Right lobe of liver (tissue), 6 donors: ENCODE measurements around the gene ZSCAN31. TPM values are rescaled to one million over a fixed set of nuclear protein-coding genes. Genes with fewer than 3 reads are reported as not detected.

ENCODE experiments used
- ATAC-seq, 4 donors: fragments of 200-7000 bp; cut with Tn5 transposase; one replicate each; pipeline ENCODE4 v1.9.1; 2020; ENCODE audit warnings: mild to moderate bottlenecking in 4 of 4, moderate library complexity in 4 of 4
- DNase-seq, 3 donors: peaks; one replicate each; pipeline ENCODE4 v3.0.0-alpha.2; 2020
- H3K27ac ChIP-seq, 3 donors: fragments of 200-600 bp; one replicate each; pipeline ENCODE4 v1.8.0; 2022
- H3K27me3 ChIP-seq, 2 donors: fragments of 200-600 bp; one replicate each; pipeline ENCODE4 v1.8.0; 2022
- H3K36me3 ChIP-seq, 4 donors: fragments of 200-600 bp; sonication (generic) in 1 of 4; one replicate each; pipeline versions ENCODE4 v1.5.1 to v1.8.0; 2017 to 2022; ENCODE audit warnings: control low read depth in 1 of 4
- H3K4me1 ChIP-seq, 4 donors: fragments of 200-600 bp; sonication (generic) in 1 of 4; one replicate each; pipeline versions ENCODE4 v1.5.1 to v1.8.0; 2017 to 2022; ENCODE audit warnings: control low read depth in 1 of 4
- H3K4me3 ChIP-seq, 3 donors: fragments of 200-600 bp; one replicate each; pipeline ENCODE4 v1.8.0; 2022
- H3K9me3 ChIP-seq, 4 donors: fragments of 200-600 bp; sonication (generic) in 1 of 4; one replicate each; pipeline versions ENCODE4 v1.5.1 to v1.8.0; 2017 to 2022; ENCODE audit warnings: control low read depth in 1 of 4
- POLR2A ChIP-seq: fragments of 450-650 bp; IDR thresholded peaks from one replicate; pipeline ENCODE4 v1.6.1; 2017; ENCODE audit warnings: antibody characterized with exemption, mild to moderate bottlenecking
- intact Hi-C, 2 donors: fragments of 100-400 bp; cut with DNase I; formaldehyde crosslinking; loops; one replicate each; pipeline versions ENCODE4 v1.11.2 to v1.14.1; 2022
- small RNA-seq, 2 experiments: library from RNA; depleted of rRNA; stranded (forward); fragments of <200 nt; gene quantifications; one replicate each; pipeline ENCODE3, GENCODE V24; 2016
- total RNA-seq, 6 experiments: library from RNA; depleted of rRNA in 2 of 6; stranded (reverse); fragments of >200 nt in 2 of 6; fragmentation: NEBNext Ultra II Directional in 3 of 6; extraction: Animal tissue kit (Norgen Biotek cat#: 25700) in 3 of 6; gene quantifications; one replicate each; pipeline versions ENCODE4 v1.1.0 to v1.2.4, GENCODE V29; 2016 to 2023
- TF ChIP-seq, protein P1 (sequence below), 4 donors: fragments of 200-600 bp in 3 of 4; fragments of 450-650 bp in 1 of 4; IDR thresholded peaks; one replicate each; pipeline versions ENCODE4 v1.5.1 to v1.8.0; 2016 to 2022; ENCODE audit warnings: antibody characterized with exemption in 4 of 4, mild to moderate bottlenecking in 2 of 4
- donor health status: DM: no; HTN: yes; CAD: no.
- donor health status: DM: no; HTN: no; CAD: no.
- donor health status: DM: no; HTN: no; CAD: no.
- donor health status: DM: no; HTN: yes; CAD: no.
- donor health status: DM: no; HTN: yes; CAD: no.

ZSCAN31 gene
- total RNA-seq, 6 experiments from 2014 or later, result 3.7 to 6.9 (median 4.6) TPM

DNA sequence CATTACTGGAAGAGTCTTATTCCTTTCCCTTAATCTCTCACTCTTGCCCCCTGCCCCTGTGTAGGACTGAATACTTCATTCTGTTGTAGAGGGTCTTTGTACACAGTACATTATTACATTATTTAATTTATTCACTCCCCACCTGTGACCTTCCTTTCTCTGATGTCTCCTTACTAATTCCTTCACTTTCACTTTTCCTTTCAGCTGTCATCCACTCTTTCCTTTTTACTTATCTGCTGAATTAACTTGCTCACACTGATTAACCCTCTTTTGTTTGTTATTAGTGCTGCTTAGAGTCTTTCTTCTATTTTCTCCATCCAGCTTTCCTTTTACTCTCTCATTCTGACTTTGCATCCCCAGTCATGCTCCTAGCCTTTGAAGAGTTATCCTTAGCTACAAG lies 61.1 kb downstream of the ZSCAN31 start:
- Histone ChIP-seq H3K27ac (no peak overlapping the region), H3K36me3 (peaks cover 0 to 51% (median 4%) of the 10 kb centered on the region in 4 donors), H3K4me3 (no peak overlapping the region), H3K9me3 (no peaks in the 10 kb centered on the region), H3K27me3 (no peaks in the 10 kb centered on the region), H3K4me1 (peaks cover 0 to 11% (median 0%) of the 10 kb centered on the region in 4 donors)
- intact Hi-C loops, result no loop called here
- TF ChIP-seq POLR2A, result no peak
- TF ChIP-seq, protein P1, sequence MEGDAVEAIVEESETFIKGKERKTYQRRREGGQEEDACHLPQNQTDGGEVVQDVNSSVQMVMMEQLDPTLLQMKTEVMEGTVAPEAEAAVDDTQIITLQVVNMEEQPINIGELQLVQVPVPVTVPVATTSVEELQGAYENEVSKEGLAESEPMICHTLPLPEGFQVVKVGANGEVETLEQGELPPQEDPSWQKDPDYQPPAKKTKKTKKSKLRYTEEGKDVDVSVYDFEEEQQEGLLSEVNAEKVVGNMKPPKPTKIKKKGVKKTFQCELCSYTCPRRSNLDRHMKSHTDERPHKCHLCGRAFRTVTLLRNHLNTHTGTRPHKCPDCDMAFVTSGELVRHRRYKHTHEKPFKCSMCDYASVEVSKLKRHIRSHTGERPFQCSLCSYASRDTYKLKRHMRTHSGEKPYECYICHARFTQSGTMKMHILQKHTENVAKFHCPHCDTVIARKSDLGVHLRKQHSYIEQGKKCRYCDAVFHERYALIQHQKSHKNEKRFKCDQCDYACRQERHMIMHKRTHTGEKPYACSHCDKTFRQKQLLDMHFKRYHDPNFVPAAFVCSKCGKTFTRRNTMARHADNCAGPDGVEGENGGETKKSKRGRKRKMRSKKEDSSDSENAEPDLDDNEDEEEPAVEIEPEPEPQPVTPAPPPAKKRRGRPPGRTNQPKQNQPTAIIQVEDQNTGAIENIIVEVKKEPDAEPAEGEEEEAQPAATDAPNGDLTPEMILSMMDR (IDR thresholded peaks at IDR 0.05), result no peak
- DNase-seq, result no peak
- ATAC-seq, result no peak

Small RNAs within 50 kb of the gene (small RNA-seq; reads per million reads assigned to genes)
- gene AL021997.1 (0 reads per million in 2 experiments), gene AL021997.2 (0 reads per million in 2 experiments)

Other genes starting within 250 kb of the ZSCAN31 start
- 1 to 10 TPM; 1.5 to 2.0 (median 1.7) TPM for gene ZSCAN16, start 211.5 kb downstream of the ZSCAN31 start, total RNA-seq
- gene ZKSCAN8, start 194.3 kb downstream of the ZSCAN31 start, total RNA-seq, result 1 to 10 TPM; 5.4 to 7.2 (median 6.8) TPM
- 1 to 10 TPM; 2.0 to 3.9 (median 3.3) TPM for gene ZSCAN9, start 110.9 kb downstream of the ZSCAN31 start, total RNA-seq
- 1 to 10 TPM; 1.1 to 2.6 (median 2.3) TPM for gene ZKSCAN4, start 83.9 kb downstream of the ZSCAN31 start, total RNA-seq
- gene NKAPL, start 76.9 kb downstream of the ZSCAN31 start, total RNA-seq, result 1 to 10 TPM in 1 of 6 experiments, under 1 TPM in 5; 0.15 to 1.0 (median 0.36) TPM
- gene ZSCAN26, start 69.0 kb downstream of the ZSCAN31 start, total RNA-seq, result 1 to 10 TPM; 2.7 to 8.1 (median 5.3) TPM
- 1 to 10 TPM; 1.1 to 2.0 (median 1.3) TPM for gene PGBD1, start 54.6 kb downstream of the ZSCAN31 start, total RNA-seq
- gene ZKSCAN3, start 13.8 kb upstream of the ZSCAN31 start, total RNA-seq, result 1 to 10 TPM; 1.3 to 3.8 (median 2.5) TPM
- 1 to 10 TPM; 1.4 to 1.6 (median 1.5) TPM for gene ZSCAN12, start 63.6 kb upstream of the ZSCAN31 start, total RNA-seq
- under 1 TPM in 5 of 6 experiments, not detected in 1; 0.25 to 0.73 (median 0.43) TPM for gene ZSCAN23, start 107.3 kb upstream of the ZSCAN31 start, total RNA-seq
- not detected for gene GPX6, start 179.6 kb upstream of the ZSCAN31 start, total RNA-seq
- gene GPX5, start 189.7 kb upstream of the ZSCAN31 start, total RNA-seq, result not detected